GM21526 (cell line): ENCODE data around the gene CELF1.
"Not testable (repeated sequence)": the region's sequence is repeated elsewhere in the genome, so short reads cannot be mapped to it uniquely, and the experiment has no call there.

ENCODE experiments used
- ATAC-seq: cut with Tn5 transposase; IDR thresholded peaks from one replicate; pipeline ENCODE4 v1.9.1; 2021; ENCODE audit warnings: moderate library complexity; ENCODE audit not compliant: unreplicated experiment, low FRiP score

Gene CELF1

DNA sequence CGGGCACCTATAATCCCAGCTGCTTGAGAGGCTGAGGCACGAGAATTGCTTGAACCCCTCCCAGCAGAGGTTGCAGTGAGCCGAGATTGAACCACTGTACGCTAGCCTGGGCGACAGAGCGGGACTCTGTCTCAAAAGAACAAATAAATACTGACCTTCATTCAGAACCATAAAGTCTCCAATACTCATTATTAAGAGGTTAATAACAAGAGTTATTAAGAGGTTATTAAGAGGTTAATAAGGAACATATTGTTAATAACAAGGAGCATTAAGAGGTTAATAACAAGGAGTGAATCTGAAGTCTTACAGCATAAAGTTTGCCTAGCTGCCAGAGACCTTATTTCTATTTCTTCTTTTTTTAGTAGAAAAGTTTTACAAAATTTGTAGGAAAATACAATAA lies 7.6 kb downstream of the CELF1 start:
- no peak for ATAC-seq

- no peak for ATAC-seq
These were observed 11.9 kb downstream of the CELF1 start for GRCh38 chr11:47541070-47541469.

- no peak for ATAC-seq
These were observed 13.3 kb downstream of the CELF1 start for GRCh38 chr11:47539681-47540039.

DNA sequence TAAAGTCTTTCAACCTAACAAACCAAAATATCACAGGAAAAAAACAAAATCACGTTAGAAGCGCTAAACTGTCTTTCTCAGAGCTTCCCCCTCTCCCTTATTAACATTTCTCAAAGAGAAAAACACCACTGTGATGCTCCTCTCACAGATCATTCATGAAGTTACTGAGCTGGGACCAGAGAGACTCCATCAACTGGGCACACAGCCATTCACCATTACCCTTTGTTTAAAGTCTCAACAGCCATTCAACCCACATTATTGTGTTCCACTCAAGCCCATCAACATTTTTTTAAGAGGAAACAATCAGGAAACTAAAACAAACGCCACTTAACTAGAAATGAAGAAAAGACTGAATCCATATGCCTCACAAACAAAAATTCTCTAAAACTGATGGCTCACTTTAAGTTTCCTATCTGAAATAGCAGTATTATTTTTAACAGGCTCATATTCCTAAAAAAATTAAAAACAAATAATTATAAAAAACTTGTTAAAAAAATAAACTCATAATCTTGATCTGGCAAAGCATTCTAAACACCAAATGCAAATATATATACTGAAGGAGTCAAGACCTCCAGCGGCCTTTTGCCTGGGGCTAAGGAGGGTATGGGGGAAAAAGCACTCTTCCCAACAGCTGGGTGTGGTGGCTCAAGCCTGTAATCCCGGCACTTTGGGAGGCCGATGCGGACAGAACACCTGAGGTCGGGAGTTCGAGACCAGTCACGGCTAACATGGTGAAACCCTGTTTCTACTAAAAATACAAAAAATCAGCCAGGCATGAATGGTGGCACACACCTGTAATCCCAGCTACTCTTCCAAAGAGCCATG lies 14.0 kb downstream of the CELF1 start:
- no peak for ATAC-seq

GRCh38 chr11:47536915-47537314 lies 16.0 kb downstream of the CELF1 start:
- no peak for ATAC-seq

- no peak for ATAC-seq
These were observed 18.2 kb downstream of the CELF1 start for GRCh38 chr11:47534704-47535251.

DNA sequence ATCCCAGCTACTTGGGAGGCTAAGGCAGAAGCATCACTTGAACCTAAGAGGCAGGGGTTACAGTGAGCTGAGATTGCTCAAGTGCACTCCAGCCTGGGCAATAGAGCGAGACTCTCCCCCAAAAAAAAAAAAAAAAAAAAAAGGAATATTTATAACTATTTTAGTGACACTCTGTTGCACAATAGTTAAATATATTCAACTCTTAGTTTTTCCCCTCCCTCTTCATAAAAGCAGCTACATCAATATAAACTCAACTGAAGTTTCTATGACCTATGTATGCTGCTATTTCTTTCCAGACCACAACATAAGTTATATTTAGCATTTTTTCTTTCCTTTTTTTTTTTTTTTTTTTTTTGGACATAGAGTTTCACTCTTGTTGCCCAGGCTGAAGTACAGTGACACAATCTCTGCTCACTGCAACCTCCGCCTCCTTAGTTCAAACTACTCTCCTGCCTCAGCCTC lies 19.2 kb downstream of the CELF1 start:
- no peak for ATAC-seq

DNA sequence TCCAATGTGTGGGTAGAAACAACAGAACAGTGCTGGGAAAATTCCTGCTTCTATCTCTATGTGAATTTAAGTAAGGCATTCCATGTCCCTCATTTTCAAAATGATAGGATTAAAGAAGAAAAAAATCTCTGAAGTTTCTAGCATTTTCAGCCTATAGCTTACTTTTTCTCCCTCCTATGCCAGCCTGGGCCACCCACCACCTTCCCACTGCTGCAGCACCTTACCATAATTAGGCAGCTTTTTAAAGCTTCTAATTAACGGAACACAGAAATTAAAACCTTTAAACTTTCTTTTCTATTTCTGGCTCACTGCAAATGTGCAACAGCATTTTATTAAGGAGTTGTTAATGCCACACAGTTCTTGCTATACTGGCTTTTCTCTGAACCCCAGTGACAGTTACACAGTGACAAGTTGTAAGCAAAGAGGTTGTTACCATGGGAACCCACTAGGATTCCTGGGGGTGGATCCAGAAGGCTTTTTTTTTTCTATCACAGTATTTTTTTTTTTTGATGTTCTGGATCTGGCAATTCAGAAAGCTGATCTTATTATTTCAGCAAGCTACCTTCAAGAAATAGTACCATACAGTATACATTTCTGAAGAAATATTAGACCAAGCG lies 20.2 kb downstream of the CELF1 start:
- no peak for ATAC-seq

GRCh38 chr11:47531666-47532065 lies 21.3 kb downstream of the CELF1 start:
- ATAC-seq: no peak

DNA sequence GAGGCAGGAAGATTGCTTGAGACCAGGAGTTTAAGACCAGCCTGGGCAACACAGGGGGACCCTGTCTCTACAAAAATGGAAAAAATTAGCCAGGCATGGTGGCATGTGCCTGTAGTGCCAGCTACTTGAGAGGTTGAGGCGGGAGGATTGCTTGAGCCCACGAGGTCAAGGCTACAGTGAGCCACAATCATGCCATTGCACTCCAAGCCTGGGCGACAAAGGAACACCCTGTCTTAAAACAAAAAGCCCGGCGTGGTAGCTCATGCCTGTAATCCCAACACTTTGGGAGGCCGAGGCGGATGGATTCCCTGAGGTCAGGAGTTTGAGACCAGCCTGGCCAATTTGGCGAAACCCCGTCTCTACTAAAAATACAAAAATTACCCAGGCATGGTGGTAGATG lies 22.2 kb downstream of the CELF1 start:
- ATAC-seq: not testable (repeated sequence)

- no peak for ATAC-seq
These were observed 23.0 kb downstream of the CELF1 start for GRCh38 chr11:47529951-47530350.

DNA sequence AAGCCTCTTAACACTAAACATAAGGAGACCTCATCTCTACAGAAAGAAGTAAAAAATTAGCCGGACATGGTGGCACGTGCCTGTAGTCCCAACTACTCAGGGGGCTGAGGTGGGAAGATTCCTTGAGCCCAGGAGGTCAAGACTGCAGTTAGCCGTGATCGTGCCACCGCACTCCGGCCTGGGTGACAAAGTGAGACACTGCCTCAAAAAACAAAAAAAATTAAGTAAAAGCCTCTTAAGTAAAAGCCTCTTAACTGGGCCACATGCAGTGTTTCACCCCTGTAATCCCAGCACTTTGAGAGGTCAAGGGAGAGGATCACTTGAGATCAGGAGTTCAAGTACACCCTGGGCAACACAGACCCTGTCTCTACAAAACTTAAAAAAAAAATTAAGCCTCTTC lies 25.7 kb downstream of the CELF1 start:
- ATAC-seq: no peak

GRCh38 chr11:47526032-47526431 lies 26.9 kb downstream of the CELF1 start:
- ATAC-seq: not testable (repeated sequence)

DNA sequence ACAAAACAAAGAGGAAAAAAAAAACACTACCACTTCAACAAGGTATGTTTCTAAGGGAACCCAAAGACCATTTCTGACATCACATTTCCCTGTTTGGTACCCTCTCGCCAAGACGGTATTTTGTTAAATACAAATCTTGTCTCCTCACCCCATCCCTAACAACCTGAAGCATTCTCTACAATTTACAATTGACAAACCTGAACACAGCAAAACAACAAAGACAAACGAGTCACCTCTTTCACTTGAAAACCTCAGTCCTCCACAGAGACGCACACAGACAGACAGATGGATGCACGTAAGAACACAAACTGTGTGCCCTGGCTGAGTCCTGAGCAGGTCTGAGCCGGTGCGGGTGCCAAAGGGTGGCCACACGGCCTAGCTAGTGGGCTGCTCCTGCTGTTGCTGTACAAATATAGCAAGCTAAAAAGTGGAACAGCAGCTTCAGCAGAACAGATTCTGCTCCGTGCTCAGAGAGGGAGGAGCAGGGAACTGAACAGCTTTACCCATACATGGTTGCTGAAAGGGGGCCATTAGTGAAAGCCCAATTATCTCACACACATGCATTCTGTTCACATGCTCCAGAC lies 28.5 kb downstream of the CELF1 start:
- no peak for ATAC-seq

DNA sequence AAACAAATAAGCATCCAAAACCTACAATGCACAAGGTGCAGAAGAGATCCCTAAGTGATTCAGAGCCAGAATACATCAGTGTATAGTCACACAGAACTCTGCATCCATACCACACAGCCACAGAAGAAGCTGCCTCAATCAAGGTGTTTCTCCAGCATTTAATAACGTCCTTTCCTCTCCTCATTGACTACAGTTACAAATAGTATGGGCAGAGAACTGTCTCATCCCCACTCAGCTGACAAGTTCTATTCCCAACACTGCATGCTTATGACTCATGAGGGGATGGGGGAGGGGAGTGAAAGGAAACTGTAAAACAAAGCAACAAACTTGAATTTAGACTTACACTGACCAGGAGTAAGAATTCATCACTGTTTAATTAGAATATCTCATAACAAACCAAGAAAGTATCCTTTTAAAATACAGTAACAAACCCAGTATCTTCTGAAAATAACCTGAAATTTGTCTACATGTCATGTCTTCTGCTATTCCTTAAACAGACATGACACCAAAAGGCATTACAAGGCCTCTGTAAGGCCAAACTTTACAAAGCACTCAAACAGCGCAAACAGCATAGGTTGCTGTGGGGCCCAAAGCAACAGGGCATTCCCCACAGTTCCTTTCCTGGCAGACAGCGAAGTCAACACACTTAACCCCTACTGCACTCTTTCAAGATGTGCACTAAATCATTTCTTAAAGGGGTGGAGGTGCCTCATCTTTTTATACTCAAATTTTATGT lies 29.3 kb downstream of the CELF1 start:
- no peak for ATAC-seq

- no peak for ATAC-seq
These were observed 34.5 kb downstream of the CELF1 start for GRCh38 chr11:47518212-47518964.

DNA sequence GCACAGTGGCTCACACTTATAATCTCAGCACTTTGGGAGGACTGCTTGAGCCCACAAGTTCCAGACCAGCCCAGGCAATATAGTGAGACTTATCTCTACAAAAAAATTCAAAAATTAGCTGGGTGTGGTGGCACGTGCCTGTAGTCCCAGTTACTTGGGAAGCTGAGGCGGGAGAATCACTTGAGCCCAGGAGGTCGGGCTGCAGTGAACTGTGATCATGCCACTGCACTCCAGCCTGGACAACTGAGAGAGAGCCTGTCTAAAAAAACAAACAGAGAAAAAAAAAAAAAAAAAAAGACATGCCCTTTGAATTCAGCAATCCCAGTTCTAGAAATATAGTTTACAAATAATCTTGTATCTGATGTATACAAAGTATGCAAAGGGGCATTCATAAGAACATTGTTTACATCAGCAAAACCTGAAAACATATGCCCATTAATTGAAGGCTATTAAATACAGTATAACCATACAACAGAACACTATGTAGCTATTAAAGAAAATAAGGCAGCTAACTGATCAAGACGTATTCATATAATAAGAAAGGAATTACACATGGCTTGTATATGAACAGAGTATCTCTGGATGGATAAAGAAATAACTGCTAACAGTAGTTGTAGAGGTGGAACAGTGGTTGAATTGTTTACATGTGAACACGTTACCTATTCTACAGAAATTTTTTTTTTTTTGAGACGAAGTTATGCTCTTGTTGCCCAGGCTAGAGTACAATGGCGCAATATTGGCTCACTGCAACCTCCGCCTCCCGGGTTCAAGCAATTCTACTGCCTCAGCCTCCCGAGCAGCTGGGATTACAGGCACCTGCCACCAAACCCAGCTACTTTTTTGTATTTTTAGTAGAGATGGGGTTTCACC lies 35.7 kb downstream of the CELF1 start:
- ATAC-seq: no peak

DNA sequence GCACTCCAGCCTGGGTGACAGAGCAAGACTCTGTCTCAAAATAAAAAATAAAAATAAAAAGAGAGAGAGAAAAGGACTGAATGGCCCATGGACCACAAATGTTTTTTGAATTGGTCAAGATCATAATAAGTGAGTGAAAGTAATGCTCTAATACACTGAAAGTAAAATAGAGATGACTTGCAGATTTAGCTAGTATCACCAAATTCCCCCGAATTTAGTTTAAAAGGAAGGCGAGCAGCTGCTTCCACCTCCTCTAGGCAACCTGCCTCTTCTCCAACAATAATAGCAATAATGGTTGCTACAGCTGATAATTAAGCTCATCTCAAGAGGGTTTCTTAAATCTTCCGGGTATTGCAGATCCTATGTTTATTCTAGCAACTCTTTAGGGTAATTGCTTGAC lies 36.8 kb downstream of the CELF1 start:
- no peak for ATAC-seq
